ENCODE measurements around the gene LRRC7.

LRRC7 gene

DNA sequence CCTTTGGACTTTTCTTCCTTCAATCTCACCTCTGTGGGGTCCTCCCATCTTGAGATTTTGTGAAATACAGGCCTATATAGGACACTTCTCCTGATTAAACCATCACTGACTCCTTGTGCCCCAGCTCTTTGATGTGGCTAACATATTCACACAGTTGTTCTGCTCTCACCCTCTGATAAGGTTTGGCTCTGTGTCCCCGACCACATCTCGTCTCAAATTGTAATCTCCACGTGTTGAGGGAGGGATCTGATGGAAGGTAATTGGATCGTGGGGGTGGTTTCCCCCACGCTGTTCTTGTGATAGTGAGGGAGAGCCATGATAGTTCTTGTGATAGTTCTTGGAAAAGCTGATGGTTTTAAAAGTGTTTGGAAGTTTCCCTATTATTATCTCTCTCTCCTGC lies 19.7 kb downstream of the LRRC7 start:
- DNase-seq (ENCODE audit: low spot score) (no peak), FAIRE-seq (no peak)

DNA sequence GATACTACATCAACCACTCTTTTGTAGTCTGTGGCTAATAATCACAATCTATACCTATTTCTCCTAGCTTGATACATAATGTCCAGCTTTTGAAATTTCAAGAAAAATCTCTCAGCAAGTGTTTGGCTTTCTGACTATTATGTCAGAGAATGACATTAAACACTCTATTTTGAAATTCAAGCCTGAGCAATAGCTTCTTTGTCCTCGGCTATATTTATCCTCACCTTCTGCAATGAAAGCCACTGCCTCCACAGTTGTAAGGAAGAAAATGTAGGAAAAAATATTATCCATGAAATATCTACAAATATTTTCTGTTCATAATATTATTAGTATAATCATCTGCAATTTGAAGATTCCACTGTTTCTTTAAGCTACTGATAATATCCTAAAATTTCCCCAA lies 22.1 kb downstream of the LRRC7 start:
- no peak for DNase-seq (ENCODE audit: low spot score)
- FAIRE-seq, result no peak

DNA sequence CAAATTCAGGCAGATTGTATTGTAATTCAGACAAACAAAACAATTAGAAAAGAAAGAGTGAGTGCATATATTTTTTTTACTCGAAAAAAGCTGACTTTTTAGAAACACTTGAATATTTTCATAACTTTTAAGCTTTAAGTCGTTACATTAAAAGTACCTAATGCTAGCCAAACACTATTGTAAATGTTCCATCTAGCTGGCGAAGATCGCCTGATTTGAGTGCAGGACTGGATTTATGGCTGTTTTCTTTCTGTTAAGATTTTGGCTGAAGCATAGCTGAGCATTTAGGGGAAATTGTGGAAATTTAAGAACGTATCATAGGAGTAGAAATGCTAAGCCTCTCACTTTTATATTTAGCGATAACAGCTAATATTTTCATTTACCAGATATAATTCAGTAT lies 24.6 kb downstream of the LRRC7 start:
- FAIRE-seq (no peak), DNase-seq (ENCODE audit: low spot score) (no peak)

DNA sequence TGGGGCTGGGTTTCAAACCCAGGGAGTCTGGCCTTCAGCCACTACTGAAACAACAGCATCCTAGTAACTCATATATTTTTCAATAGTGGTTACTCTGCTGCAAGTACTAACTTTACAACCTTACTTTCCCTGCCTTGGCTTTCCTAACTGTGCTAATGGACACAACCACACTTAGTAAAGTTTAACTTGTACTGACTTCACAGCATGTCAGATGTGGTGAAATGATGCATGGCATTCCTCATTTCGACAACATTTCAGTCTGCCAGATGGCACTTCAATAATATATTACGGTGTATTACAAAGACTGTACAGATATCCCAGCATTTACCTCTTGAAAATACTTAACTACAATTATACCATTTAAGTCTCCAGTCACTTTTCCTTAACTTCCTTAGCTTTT lies 27.8 kb downstream of the LRRC7 start:
- DNase-seq (ENCODE audit: low spot score) (no peak), FAIRE-seq (no peak)

DNA sequence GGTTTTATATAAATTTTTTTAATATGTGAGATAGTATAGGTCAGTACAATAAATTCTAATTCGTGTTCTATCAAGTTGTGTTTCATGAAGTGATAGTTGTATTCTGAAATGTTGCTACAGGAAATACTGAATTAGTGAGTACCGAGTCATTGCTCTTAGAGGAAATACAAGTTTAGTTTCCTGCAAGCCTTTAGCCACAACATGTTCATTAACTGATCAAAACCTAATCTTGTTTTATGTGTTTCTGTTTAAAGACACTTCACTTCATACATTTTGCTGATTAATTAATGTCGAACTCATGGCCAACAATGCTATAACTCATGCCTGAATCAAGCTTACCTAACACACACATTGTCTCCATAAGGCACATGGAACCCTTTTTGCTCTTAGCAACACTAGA lies 43.6 kb downstream of the LRRC7 start:
- FAIRE-seq (peak; percentile 48), DNase-seq (ENCODE audit: low spot score) (no peak)

DNA sequence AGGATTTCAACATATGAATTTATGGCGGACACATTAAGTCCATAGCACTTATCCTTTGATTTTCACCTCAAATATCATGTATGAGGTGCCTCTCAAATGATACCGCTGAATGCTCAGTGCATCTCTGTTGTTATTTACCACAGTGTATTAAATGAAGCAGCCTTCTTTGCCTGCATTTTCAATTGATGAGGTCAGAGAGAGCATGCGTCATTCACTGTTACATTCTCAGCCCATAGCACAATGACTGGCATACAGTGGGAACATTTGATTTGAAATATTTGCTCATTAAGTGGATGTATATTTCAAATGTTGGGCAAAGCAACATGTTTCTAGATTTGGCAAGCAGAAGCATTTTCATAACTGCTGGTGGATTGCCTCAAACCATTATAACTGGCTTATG lies 45.7 kb downstream of the LRRC7 start:
- DNase-seq (ENCODE audit: low spot score), result no peak
- no peak for FAIRE-seq

DNA sequence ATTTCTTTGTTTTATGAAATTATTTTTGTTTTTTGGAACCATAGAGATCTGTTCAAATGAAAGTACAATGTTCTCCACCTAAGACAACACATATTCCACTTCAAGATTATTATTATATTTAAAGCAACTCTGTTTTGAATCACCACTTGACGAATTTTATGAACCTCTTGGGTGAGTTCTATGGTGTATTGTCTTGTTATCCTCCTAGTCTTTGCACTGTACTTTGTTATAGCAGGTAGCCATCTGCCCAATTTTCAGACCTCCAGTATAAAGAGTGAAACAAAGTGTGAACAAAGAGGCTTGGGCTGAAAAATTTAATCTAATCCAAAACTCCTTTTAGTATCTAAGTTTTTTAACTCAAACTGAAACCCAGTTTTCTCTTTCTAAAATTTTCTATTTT lies 71.0 kb downstream of the LRRC7 start:
- FAIRE-seq (no peak), DNase-seq (ENCODE audit: low spot score) (no peak)

DNA sequence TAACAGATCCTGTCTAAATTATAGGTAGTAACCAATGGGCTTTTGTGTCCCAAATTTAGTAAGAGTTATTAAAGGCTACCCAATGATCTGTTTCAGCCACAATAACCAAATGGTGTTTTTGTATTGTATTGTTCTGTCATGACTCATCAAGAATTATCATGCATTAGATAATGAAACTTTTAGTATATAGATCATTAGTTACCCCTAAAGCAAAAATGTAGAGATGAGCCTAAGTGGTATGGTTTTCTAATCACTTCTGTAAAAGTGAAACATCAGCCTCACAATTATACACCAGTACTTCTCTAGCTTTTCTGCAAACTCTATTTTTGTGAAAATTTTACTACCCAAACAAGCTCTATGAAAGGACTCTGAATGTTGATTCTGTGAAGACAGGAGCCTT lies 71.4 kb downstream of the LRRC7 start:
- no peak for DNase-seq (ENCODE audit: low spot score)
- FAIRE-seq, result no peak

DNA sequence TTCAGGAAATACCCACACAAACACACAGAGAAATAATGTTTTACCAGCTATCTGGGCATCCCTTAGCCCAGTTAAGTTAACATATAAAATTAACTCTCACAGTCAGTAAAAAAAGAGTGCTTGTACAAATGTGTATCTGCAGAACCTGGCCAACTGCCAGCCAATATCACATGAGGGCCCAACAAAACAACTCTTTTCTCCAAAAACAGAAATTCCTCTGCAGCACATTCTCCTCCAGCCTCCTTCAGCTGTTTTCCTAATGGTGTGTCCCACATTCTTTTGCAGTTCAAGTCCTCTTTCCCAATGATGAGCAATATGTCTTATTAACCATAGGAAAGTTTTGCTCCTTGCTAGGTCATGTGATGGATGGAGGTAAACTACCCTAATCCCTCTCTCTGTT lies 75.5 kb downstream of the LRRC7 start:
- FAIRE-seq, result no peak
- no peak for DNase-seq (ENCODE audit: low spot score)

DNA sequence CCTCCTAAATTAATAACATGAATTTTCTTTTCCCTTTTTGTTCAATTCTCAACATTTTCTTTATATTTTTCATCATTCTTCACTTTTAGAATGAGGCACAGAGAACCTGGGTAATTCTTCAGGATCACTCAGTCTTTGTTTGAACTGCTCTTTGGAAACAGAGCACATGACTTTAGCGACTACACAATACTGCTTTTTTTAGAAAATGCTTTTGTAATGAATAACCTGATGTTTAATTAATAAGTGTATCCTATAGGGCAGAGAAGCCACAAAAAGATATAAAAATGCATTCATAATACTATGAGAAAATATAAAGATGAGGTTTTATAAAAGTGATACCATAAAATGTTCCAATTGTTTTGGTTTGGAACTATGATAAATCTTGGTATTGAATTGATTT lies 77.8 kb downstream of the LRRC7 start:
- FAIRE-seq (no peak), DNase-seq (ENCODE audit: low spot score) (no peak)

DNA sequence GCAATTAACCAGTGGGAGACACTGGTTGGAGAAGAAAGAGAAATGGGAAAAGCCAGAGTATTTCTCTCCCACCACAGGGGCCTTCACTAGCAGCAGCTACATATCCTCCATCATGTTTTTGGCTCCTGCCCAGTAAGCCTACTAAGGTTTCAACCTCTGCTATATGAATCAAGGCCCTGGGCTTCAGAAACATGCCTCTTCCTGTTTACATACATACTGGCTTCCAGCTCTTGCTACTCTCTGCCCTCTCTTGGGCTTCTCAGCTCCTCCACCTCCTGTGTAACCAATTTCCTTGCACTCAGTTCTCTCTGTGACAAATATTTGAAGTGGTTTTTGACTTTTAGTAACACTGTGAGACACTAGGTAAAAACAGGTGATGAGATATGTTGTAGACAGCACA lies 80.8 kb downstream of the LRRC7 start:
- DNase-seq (ENCODE audit: low spot score) (no peak), FAIRE-seq (no peak)

DNA sequence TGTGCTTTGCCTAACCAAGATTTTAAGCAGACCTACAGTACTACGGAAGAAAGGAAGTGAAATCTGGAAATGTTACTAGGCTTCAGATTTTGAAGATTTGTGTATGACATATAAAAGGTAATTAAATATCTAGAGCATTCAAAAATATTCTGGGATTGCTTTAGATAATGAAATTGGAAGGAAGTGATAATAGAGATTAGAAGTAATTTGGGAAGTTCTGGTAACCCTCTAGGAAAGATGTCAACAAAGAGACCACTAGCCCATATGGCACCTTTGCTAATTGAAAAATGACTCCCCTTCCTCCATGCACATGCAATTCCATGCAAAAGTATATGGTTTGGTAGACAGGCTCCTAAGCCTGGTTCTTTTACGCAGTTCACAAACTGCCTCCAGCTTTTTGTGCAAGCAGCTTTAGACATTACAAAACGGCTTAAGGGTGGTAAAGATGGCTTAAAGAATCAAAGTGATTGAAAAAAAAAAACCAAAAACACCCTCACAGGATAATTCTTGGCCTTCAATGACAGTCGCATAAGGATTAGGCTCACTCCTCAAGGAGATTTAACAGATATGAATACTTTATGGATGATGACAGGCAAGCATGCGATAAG lies 81.8 kb downstream of the LRRC7 start:
- FAIRE-seq (no peak), DNase-seq (ENCODE audit: low spot score) (no peak)

DNA sequence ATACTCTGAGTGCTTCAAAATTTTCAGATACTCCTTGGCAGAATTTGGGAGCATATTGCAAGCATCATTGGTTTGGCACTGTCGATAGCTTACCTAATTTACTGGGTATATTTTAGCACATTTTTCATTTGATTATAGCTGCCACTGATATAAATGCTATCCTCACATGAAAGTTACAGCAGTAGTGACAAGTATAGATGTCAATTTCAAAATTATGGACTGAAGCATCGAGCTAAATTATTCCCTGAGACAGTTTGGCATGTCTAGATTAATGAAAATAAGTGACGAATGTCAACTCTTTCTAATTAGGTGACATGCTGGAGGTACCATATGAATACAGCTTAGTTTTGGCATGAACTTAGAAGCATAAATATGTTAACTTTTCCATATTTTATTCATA lies 83.1 kb downstream of the LRRC7 start:
- DNase-seq (ENCODE audit: low spot score), result no peak
- no peak for FAIRE-seq

DNA sequence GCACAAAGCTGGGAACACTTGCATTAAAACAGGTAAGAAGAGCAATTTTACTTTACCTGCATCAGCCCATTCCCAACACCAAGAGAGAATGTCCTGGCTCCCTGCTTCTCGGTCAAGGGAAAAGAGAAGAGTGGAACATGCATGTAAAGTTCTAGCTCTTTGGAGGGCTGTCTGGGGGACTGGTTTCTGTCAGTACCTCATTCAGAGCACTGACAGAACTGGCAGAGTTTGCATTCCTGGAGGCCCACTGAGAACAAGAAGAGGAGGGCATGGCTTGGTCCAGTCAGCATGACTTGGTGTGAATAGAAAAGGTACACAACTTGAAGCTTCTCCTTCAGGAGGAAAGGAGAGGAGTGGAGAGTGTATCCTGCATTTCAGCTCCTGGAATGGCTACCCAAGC lies 83.9 kb downstream of the LRRC7 start:
- FAIRE-seq, result no peak

DNA sequence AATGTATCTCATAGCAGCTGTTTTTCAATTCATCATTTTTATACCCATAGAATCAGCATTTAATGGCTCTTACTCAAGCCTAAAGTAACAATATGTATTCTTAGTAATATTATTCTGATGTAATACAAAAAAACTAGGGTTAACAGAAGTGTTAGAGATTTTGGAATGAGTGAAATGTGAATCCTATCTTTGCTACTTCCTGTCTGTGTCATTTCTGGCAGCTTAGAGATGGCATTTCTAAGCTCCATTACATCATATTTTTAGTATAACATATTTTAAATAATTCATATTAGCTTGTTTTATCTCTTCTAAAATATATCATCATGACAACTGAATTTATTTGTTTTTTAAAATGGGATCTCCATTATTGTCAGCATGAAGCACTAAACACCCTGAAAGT lies 90.2 kb downstream of the LRRC7 start:
- DNase-seq (ENCODE audit: low spot score) (no peak), FAIRE-seq (no peak)

More for the DNA sequence above, 83.9 kb downstream of the LRRC7 start:
- DNase-seq (ENCODE audit: low spot score), result no peak

DNA sequence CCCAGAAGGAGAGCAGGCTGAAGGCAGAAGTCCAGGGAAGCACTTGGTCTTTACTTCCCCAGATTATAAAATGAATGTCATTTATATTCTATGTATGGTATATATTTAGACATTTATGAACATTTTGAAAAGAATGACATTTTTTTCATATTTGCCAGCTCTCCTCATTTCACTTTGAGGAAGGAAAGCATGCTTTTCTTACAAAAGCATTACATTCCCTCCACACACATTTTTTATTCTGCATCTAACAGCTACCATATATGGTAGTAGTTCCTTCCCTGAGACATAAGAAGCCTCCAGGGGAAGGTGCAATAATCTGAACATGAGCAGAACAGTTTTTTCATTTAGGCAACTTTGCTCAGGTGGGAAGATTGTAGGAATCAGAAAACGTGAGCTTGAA lies 94.0 kb downstream of the LRRC7 start:
- FAIRE-seq (no peak), DNase-seq (ENCODE audit: low spot score) (no peak)

DNA sequence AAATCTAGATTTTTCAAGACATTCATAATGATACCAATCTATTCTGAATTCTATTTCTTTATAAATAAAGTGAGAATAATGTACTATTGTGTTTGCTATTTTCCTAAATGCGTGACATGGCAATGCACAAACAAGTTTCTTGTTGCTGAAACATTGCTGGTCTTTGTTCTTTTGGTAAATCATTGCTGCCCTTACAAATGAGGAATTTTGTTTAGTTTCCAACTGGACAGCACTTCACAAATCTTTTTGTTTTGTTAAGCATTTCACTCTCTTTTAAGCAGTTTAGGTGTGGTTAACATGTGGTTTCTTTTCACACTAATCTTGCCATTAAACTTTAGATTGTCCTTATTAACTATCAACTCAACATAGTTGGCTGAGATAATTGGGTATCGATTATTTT lies 94.6 kb downstream of the LRRC7 start:
- FAIRE-seq (no peak), DNase-seq (ENCODE audit: low spot score) (no peak)

DNA sequence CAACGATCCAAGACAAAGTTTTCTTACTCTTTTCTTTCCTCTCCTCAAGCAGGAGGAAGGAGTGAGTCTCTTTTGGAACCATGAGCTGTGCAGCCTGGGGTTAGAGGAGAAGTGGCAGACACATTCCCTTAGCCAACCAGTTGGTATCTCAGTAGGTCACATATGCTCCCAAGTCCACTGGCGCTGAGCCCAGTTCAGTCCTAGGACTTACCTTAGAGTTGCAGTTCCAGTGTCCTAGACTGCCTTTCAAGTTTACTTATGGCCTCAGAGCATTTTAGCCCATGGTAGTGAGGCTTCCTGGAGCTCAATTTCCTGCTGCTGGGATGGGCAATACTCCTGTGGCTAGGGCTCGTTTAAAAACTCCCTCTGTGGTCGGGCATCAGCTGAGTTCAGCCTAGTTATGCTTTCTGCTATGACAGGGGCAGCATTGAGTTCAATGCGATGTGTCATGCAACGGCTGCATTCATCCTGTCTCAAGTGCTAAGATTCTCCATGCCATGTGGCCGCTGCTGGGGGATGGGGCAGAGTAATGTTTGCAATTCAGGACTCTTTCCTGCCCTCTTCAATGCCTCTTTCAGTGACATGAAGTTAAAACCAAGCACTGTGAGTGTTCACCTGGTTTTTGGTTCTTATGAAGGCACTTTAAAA lies 103.8 kb downstream of the LRRC7 start:
- DNase-seq (ENCODE audit: low spot score) (peak; percentile 62), FAIRE-seq (peak; percentile 17)

DNA sequence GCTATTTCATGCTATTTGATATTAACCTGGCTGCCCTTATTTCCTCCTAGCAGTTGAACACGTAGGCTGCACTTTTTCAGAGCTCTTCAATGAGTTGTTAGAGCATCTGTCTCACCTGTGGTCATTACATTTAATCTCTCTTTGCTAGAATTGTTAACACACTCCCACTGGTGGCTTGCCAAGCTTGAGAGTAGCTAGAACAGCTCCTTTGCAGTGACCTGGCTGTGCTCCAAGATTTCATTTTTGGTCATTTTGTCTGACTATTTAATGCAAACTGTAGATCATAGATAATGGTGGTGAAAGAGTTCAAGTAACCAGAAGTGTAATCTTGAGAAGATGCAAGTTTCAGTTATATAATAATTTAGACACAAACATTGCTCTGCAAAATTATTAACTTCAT lies 105.6 kb downstream of the LRRC7 start:
- DNase-seq (ENCODE audit: low spot score), result no peak
- FAIRE-seq, result no peak

DNA sequence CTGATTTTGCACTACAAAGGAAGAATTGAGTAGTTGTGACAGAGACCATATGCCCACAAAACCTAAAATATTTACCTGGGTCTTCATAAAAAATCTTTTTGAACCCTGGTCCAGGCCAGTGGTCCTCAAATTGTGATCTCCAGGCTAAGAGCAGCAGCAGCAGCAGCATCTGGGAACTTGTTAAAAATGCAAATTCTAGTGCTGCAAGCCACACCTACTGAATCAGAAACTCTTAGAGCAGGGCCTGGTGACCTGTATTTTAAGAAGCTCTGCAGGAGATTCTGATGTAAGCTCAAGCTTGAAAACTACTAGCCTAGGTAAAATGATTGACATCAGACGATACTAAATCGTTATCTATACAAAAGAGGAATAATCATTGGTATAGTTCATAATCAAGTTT lies 112.2 kb downstream of the LRRC7 start:
- DNase-seq (ENCODE audit: low spot score), result no peak

DNA sequence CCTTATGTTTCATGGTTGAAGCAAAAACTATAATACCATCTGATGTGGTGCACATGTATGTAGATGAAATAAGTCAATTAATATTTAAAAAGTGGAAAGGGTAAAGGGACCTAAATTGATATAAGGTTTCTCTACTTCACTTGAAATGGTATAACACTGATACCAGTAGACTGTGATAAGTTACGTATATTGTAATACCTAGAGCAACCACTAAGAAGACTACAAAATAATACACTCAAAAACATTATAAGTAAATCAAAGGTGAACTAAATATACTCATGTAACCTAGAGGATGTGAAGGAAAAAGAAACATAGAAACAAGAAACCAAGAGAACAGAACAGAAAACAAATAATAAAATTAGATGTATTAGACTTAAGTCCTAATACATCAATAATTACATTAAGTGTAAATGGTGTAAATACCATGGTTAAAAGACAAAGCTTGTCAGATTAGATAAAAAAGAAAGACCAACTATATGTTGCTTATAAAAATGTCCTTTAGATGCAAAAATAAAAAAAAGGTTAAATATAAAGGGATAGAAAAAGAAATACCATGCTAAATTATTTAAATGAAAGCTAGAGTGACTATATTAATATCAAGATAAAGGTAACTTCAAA lies 118.8 kb downstream of the LRRC7 start:
- FAIRE-seq, result no peak
- no peak for DNase-seq (ENCODE audit: low spot score)

More for the DNA sequence above, 112.2 kb downstream of the LRRC7 start:
- no peak for FAIRE-seq

DNA sequence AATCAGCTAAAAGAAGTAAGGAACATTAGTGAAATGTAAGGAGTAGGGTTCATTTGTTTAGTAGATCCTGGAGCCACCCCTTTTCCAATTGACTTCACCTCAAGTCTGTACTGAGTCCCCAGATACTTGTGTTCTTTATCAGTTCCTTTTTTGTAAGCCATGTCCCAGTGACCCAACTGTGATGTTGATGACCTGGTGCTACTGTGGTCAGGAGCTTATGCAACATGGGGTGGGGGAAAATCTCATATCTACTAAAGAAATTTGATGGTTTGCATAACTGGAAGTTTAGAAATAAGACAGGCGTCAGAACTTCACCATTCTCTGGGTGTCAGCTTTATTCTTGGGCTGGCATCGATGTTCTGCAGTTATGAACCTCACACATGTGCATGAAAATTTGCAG lies 120.5 kb downstream of the LRRC7 start:
- no peak for DNase-seq (ENCODE audit: low spot score)
- FAIRE-seq, result no peak

DNA sequence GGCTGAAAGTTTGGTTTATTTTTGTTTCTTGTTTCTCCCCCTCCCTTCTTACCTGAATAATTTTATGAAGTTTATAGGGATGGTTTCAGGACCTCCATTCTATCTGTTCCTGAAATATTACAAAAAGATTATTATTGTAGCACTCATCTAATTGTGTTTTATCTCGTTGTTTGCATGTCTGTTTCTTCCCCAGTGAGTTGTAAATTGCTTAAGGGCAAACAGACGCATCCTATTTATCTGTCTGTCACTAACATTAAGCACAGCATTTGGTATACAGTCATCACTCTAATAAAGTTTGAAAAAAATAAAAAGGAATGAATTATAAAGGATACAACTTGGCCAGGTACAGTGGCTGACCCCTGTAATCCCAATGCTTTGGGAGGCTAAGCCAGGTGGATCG lies 123.5 kb downstream of the LRRC7 start:
- no peak for DNase-seq (ENCODE audit: low spot score)
- no peak for FAIRE-seq
